Fibroblast of lung (primary cell): ENCODE results near the gene CATSPERE. TPM values are rescaled to one million over a fixed set of nuclear protein-coding genes. Genes with fewer than 3 reads are reported as not detected.
A peak's percentile ranks its signal among the peaks of the same experiment; 100 is the strongest.

Experiments used
- DNase-seq, 2 donors: peaks; one replicate each; pipeline versions ENCODE4 v3.0.0 to v3.0.0-alpha.2; 2010; ENCODE audit warnings: low read depth in 2 of 2
- H2AFZ ChIP-seq: 2 replicates; pipeline ENCODE4 v1.5.1; 2012; ENCODE audit warnings: low read length, control low read depth, inconsistent platforms
- H3K27ac ChIP-seq: 2 replicates; pipeline ENCODE4 v1.5.1; 2011; ENCODE audit warnings: low read length, control low read depth; ENCODE audit not compliant: insufficient read depth
- H3K27me3 ChIP-seq: 2 replicates; pipeline ENCODE4 v1.5.1; 2011; ENCODE audit warnings: mild to moderate bottlenecking, low read length; ENCODE audit not compliant: control insufficient read depth, insufficient read depth
- H3K36me3 ChIP-seq: 2 replicates; pipeline ENCODE4 v1.5.1; 2011; ENCODE audit warnings: low read length; ENCODE audit not compliant: control insufficient read depth, insufficient read depth
- H3K4me1 ChIP-seq: 2 replicates; pipeline ENCODE4 v1.5.1; 2011; ENCODE audit warnings: low read length; ENCODE audit not compliant: control insufficient read depth, insufficient read depth; ENCODE audit errors: extremely low read depth
- H3K4me2 ChIP-seq: 2 replicates; pipeline ENCODE4 v1.5.1; 2011; ENCODE audit warnings: low read length, control low read depth; ENCODE audit not compliant: insufficient read depth; ENCODE audit errors: extremely low read depth
- H3K4me3 ChIP-seq, 4 experiments: fragments of 200-600 bp in 1 of 4; sonication (generic) in 1 of 4; replicated peaks in 1 of 4; 2 replicates each; pipeline ENCODE4 v1.5.1; 2011 to 2016; ENCODE audit warnings: low read length in 4 of 4, low read depth in 3 of 4, mild to moderate bottlenecking in 3 of 4, control low read depth in 2 of 4, inconsistent platforms in 1 of 4, mixed read lengths in 1 of 4; ENCODE audit not compliant: insufficient read depth in 1 of 4; ENCODE audit errors: control extremely low read depth in 1 of 4
- H3K79me2 ChIP-seq: 2 replicates; pipeline ENCODE4 v1.5.1; 2012; ENCODE audit warnings: mild to moderate bottlenecking, low read length, inconsistent platforms; ENCODE audit not compliant: control insufficient read depth, insufficient read depth
- H3K9ac ChIP-seq: 2 replicates; pipeline ENCODE4 v1.5.1; 2011; ENCODE audit warnings: mild to moderate bottlenecking, low read length, control low read depth; ENCODE audit not compliant: insufficient read depth
- H3K9me3 ChIP-seq: 2 replicates; pipeline ENCODE4 v1.5.1; 2012; ENCODE audit warnings: low read depth, low read length; ENCODE audit not compliant: control insufficient read depth, insufficient read depth
- H4K20me1 ChIP-seq: 2 replicates; pipeline ENCODE4 v1.5.1; 2011; ENCODE audit warnings: low read length; ENCODE audit not compliant: control insufficient read depth, insufficient read depth; ENCODE audit errors: extremely low read depth
- EZH2 ChIP-seq: IDR thresholded peaks from 2 replicates; pipeline ENCODE4 v1.5.1; 2012; ENCODE audit warnings: low read length, control low read depth, mild to moderate bottlenecking; ENCODE audit errors: missing control alignments
- polyA plus RNA-seq, 2 donors: library from polyadenylated mRNA; depleted of rRNA in 1 of 2; stranded (reverse) in 1 of 2; unstranded in 1 of 2; fragments of >200 nt; gene quantifications; 2 replicates each; pipeline ENCODE4 v1.2.1, GENCODE V29; 2011 to 2012; ENCODE audit warnings: missing spikeins in 1 of 2
- total RNA-seq: library from RNA; depleted of rRNA; stranded (reverse); fragments of >200 nt; gene quantifications from 2 replicates; pipeline ENCODE4 v1.2.1, GENCODE V29; 2014
- TF ChIP-seq, protein P1 (sequence below), 2 donors: IDR thresholded peaks in 1 of 2; conservative IDR thresholded peaks in 1 of 2; 1 replicate in 1 of 2; 2 replicates in 1 of 2; pipeline ENCODE4 v1.5.1; 2011 to 2012; ENCODE audit warnings: low read length in 2 of 2, control low read depth in 1 of 2, inconsistent platforms in 1 of 2, low read depth in 1 of 2, mild to moderate bottlenecking in 1 of 2

Gene CATSPERE
- total and polyA plus RNA-seq, 2 donors (not counting 1 experiment from before 2014, with no cell fraction given), result 0.59 to 0.99 TPM

DNA sequence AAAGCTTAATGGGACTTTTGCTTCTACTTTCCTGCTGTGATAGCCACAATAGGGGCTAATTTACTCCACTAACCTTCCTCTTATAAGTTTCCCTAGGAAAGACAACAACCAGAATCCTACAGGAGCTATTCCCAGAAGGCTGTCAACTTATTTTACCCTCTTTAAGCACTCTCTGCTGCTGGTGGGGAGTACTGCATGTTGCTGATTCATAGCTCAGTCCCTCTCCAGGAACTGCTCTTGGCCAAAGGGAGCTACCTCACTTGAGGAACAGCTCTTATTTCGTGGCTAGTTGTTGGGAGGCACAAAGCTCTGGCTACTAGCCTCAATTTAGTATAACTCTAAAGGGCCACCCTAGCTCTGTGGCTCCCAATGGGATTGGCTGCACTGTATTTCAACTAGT, 46.5 kb upstream of the CATSPERE start:
- Histone ChIP-seq H3K79me2 (no peaks in the 10 kb centered on the region), H3K4me3 (no peak overlapping the region), H3K27me3 (no peaks in the 10 kb centered on the region), H3K9ac (no peak overlapping the region), H3K4me2 (no peak overlapping the region), H4K20me1 (no peaks in the 10 kb centered on the region), H3K9me3 (no peaks in the 10 kb centered on the region), H3K27ac (no peak overlapping the region), H3K36me3 (peaks cover 19% of the 10 kb centered on the region), H3K4me1 (no peaks in the 10 kb centered on the region), H2AFZ (no peak overlapping the region)
- DNase-seq, result peak; percentile 73 to 75
- TF ChIP-seq, protein P1, sequence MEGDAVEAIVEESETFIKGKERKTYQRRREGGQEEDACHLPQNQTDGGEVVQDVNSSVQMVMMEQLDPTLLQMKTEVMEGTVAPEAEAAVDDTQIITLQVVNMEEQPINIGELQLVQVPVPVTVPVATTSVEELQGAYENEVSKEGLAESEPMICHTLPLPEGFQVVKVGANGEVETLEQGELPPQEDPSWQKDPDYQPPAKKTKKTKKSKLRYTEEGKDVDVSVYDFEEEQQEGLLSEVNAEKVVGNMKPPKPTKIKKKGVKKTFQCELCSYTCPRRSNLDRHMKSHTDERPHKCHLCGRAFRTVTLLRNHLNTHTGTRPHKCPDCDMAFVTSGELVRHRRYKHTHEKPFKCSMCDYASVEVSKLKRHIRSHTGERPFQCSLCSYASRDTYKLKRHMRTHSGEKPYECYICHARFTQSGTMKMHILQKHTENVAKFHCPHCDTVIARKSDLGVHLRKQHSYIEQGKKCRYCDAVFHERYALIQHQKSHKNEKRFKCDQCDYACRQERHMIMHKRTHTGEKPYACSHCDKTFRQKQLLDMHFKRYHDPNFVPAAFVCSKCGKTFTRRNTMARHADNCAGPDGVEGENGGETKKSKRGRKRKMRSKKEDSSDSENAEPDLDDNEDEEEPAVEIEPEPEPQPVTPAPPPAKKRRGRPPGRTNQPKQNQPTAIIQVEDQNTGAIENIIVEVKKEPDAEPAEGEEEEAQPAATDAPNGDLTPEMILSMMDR (conservative IDR thresholded peaks at IDR 0.05 in 1 of 2, IDR thresholded peaks at IDR 0.05 in 1 of 2; ENCODE audit: low read depth in 1 of 2, low read length in 2 of 2), result peak; percentile 52 to 58
- TF ChIP-seq EZH2, result no peak

- H3K9ac ChIP-seq, result no peak overlapping the region
- no peaks in the 10 kb centered on the region for H3K4me1 ChIP-seq
- no peak overlapping the region for H3K4me3 ChIP-seq
- H3K36me3 ChIP-seq, result peaks cover 18% of the 10 kb centered on the region
- DNase-seq, result peak in 1 of 2 donors; percentile 14
- H3K4me2 ChIP-seq, result no peak overlapping the region
- H4K20me1 ChIP-seq, result no peaks in the 10 kb centered on the region
- TF ChIP-seq, protein P1 (conservative IDR thresholded peaks at IDR 0.05 in 1 of 2, IDR thresholded peaks at IDR 0.05 in 1 of 2; ENCODE audit: low read depth in 1 of 2, low read length in 2 of 2), result no peak
- TF ChIP-seq EZH2, result no peak
- no peaks in the 10 kb centered on the region for H3K79me2 ChIP-seq
- no peak overlapping the region for H2AFZ ChIP-seq
- no peak overlapping the region for H3K27ac ChIP-seq
- no peaks in the 10 kb centered on the region for H3K9me3 ChIP-seq
- H3K27me3 ChIP-seq, result no peaks in the 10 kb centered on the region
Observed at GRCh38 chr1:244419024-244419423, 42.0 kb upstream of the CATSPERE start.

GRCh38 chr1:244422174-244422573, 38.9 kb upstream of the CATSPERE start:
- H3K4me2 ChIP-seq, result no peak overlapping the region
- no peak for DNase-seq
- H3K36me3 ChIP-seq, result peaks cover 10% of the 10 kb centered on the region
- H3K4me1 ChIP-seq, result no peaks in the 10 kb centered on the region
- TF ChIP-seq, protein P1 (conservative IDR thresholded peaks at IDR 0.05 in 1 of 2, IDR thresholded peaks at IDR 0.05 in 1 of 2; ENCODE audit: low read depth in 1 of 2, low read length in 2 of 2), result no peak
- TF ChIP-seq EZH2, result no peak
- no peak overlapping the region for H3K27ac ChIP-seq
- H3K4me3 ChIP-seq, result no peak overlapping the region
- H2AFZ ChIP-seq, result no peak overlapping the region
- H3K9me3 ChIP-seq, result no peaks in the 10 kb centered on the region
- H3K27me3 ChIP-seq, result no peaks in the 10 kb centered on the region
- no peaks in the 10 kb centered on the region for H3K79me2 ChIP-seq
- H4K20me1 ChIP-seq, result no peaks in the 10 kb centered on the region
- H3K9ac ChIP-seq, result no peak overlapping the region
